Stimulated activated effector memory CD8-positive, alpha-beta T cell treated with anti-CD3 and anti-CD28 coated beads, Interleukin-12 subunit alpha, Interleukin-12 subunit beta, amount 100 ng/mL, for 72 hours (primary cell): ENCODE data around the gene ZNF625.
"Not testable (repeated sequence)": the region's sequence is repeated elsewhere in the genome, so short reads cannot be mapped to it uniquely, and the experiment has no call there.

Experiments
- ATAC-seq: fragments of 150-1000 bp; cut with Tn5 transposase; 2 replicates; pipeline ENCODE4 v1.10.0; 2021
- DNase-seq, 2 donors: peaks; one replicate each; pipeline ENCODE4 v3.0.0; 2021 to 2022; ENCODE audit warnings: low spot score in 2 of 2
- H3K27ac Mint-ChIP-seq: one replicate; pipeline ENCODE4 v1.8.0; 2022; ENCODE audit warnings: mild to moderate bottlenecking, mixed read lengths
- H3K36me3 Mint-ChIP-seq: one replicate; pipeline ENCODE4 v1.8.0; 2022; ENCODE audit warnings: mild to moderate bottlenecking, mixed read lengths
- H3K4me1 Mint-ChIP-seq: one replicate; pipeline ENCODE4 v1.8.0; 2022; ENCODE audit warnings: mixed read lengths
- H3K4me3 Mint-ChIP-seq: one replicate; pipeline ENCODE4 v1.8.0; 2022; ENCODE audit warnings: mild to moderate bottlenecking, mixed read lengths
- H3K9me3 Mint-ChIP-seq: one replicate; pipeline ENCODE4 v1.8.0; 2022; ENCODE audit warnings: mixed read lengths

ZNF625 gene

GRCh38 chr19:12103909-12104308 is 52.6 kb downstream of the ZNF625 start:
- H3K9me3 Mint-ChIP-seq, H3K4me1 Mint-ChIP-seq, H3K27ac Mint-ChIP-seq, ATAC-seq, DNase-seq, H3K4me3 Mint-ChIP-seq, H3K36me3 Mint-ChIP-seq: not testable (repeated sequence)

GRCh38 chr19:12098040-12098439 is 58.5 kb downstream of the ZNF625 start:
- Mint-ChIP-seq H3K9me3 (peaks cover 3% of the 10 kb centered on the region), H3K4me1 (no peaks in the 10 kb centered on the region), H3K27ac (no peak overlapping the region), H3K36me3 (no peaks in the 10 kb centered on the region), H3K4me3 (no peak overlapping the region)
- DNase-seq (no peak), ATAC-seq (no peak)

- Mint-ChIP-seq H3K36me3 (no peaks in the 10 kb centered on the region), H3K4me1 (peaks cover 5% of the 10 kb centered on the region), H3K9me3 (peaks cover 3% of the 10 kb centered on the region), H3K27ac (no peak overlapping the region), H3K4me3 (no peak overlapping the region)
- ATAC-seq, result no peak
- DNase-seq, result no peak
Measured at GRCh38 chr19:12095111-12095790, 61.3 kb downstream of the ZNF625 start.
